DOHH2 (cell line): Measurements from ENCODE around the gene ADCY10.

Source experiments
- CTCF ChIP-seq: fragments of 200-600 bp; sonication (generic); IDR thresholded peaks from one replicate; pipeline ENCODE4 v1.5.1; 2014; ENCODE audit warnings: antibody characterized with exemption, mild to moderate bottlenecking, low read depth, low read length; ENCODE audit not compliant: poor library complexity, severe bottlenecking
- EZH2phosphoT487 ChIP-seq: fragments of 200-600 bp; sonication (generic); IDR thresholded peaks from 2 replicates; pipeline ENCODE4 v1.6.1; 2017; ENCODE audit warnings: borderline replicate concordance, mild to moderate bottlenecking, antibody characterized with exemption, low read length, moderate library complexity, mixed read lengths

GRCh38 chr1:167842872-167843271, 71.1 kb downstream of the ADCY10 start:
- no peak for TF ChIP-seq CTCF
- TF ChIP-seq EZH2phosphoT487: no peak
